NK-92 treated with Interleukin-12 subunit alpha and Interleukin-12 subunit beta, amount 100 ng/mL, for 24 hours (cell line): ENCODE data around the gene MNT.

Experiments used
- DNase-seq: peaks from one replicate; lab custom pipeline; 2025; lab: John Stamatoyannopoulos, UW

Gene MNT

DNA sequence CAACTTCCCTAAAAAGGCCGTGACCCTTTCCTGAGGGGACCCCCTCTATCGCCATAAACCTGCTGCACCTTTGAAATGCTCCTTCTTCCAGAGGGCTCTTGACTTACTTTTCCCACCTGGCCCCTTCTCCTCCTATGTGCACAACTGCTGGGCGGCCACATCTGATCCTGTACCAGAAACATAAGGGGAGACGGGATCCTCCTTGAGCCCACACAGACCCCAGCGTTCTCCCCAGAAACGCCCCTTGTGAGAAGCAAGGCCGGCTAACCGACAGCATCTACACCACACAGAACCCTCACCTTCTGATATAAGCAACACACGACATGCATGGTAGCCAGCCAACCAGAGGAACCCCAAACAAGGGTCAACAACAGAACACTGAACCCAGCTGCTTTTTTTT lies 14.2 kb upstream of the MNT start:
- DNase-seq = no peak

DNA sequence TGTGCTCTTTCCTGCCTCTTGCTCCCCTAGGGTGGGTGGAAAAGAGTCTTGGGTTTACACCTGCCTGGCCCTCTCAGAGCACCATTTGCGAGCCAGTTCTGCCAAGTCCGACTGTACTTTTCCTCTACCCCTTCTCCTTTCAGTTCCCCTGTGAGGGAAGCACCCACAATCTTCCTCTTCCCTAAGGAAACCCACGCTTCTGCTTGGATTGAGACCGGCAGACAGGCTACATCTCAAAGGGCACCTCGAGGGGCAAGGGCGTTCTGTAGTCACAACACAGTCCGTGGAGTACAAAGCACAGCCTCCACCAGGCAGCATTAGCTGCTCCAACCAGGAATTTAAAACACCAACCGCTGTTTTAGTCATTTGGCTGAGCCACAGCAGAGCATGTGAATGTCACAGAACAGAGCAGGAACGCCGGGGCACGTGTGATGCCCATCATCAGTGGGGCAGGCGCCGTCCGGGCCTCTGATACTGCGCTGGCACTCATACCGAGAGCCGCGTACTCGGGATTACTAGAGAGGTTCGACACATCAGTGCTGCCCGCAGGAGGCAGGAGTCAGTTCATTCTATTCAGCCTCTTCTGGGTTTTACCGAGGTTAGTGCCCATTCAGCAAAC lies 13.7 kb upstream of the MNT start:
- no peak for DNase-seq

DNA sequence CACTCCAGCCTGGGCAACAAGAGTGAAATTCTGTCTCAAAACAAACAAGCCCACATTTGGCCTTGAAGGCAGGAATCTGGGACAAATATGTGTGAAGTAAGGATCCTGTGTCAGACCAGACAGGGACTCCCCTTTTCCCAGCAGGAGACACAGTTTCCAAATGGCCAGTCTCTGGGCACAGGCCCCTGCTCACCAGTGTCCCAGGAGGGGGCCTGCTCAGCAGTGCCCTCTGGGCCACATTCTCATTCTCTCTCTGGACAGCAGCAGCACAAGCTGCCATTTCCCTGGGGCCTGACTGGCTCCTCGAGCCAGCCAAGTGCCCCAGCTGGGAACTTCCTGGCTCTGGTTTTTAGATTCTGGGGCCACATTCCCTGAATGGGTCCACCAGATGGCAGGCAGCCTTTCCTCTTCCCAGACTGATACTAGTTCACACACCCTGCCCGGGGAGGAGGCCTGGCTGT lies 11.7 kb upstream of the MNT start:
- DNase-seq = no peak

DNA sequence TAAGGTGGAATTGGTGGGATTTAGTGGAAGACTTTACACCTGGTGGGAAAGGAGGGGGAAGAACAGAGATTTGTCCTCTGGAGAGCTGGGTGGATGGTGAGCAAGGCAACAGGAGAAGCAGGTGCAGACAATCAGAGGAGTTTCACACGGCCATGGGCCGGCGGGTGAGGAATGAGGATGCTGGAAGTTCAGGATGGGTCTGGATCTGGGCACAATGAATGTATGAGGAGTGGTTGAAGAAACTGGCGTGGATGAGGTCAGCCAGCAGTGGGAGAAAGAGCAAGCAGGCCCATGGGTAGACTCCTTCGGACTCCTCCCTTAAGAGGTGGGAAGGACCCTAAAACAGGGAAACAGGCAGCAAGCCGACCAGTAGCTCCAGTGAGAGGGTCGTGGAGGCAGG lies 10.1 kb upstream of the MNT start:
- no peak for DNase-seq

DNA sequence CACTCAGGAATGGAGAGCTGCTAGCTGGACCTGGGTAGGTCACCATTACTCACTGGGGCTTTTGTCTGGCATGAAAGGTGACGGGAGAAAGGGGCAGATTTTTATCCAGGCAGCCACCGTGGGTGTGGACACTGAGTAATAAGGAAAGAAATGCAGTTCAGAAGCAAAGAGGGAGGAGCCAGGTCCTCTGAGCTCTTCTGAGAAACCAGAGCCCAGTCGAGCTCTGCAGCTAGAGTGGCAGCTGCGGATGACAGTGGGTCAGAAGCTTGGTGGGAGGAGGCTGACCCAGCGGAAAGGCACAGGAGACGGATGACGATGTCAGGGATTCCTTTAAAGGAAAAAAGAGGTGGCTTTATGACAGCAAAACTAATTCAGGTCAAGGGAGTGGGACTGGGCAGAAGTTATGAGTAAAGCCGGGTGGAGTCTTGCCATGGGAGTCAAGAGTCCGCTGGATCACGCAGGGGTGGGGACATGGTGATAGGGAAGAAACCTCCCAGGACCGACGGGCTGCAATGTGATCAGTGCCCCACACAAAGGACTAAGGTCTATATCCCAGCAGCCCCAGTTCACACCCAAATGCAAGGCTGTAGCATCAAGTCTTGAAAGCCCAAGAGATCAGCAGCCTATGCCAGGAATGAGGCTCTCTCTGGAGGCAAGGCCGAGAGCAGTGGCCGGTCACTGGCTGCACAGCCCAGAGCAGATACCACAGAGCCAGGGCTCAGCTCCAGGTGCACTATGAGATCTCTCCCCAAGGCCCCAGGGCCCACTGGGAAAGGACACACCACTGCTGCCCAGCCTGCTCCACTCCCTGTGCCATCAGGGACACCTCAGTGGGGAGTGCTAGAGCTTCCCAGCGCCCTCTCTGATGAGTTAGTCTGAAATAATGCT lies 6.3 kb upstream of the MNT start:
- no peak for DNase-seq

DNA sequence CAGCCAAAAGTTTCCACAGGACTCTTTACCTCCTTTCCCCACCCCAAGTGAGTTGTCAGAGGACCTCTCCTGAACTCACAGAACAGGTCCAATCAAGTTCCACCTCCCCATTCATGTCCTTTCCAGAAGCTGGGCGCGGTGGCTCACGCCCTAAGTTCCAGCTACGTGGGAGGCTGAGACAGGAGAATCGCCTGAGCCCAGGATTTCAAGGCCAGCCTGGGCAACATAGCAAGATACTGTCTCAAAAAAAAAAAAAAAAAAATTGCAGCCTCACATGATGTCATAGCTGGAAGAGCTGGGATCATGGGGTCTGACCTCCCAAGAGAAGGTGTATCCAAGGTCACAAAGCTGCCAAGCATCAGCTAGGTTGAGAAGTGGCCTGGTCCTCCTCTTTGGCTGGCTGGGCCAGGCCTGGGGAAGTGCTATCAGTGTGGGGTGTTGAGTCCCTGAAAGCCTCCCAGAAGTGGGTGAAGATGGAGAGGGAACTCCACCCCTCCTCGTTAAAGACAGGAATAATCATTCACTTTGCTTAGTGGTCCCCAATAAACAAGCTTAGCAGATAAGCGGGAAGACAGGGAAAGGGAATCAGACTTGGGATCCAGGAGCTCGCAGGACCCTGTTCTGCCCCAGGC lies 5.5 kb upstream of the MNT start:
- DNase-seq = no peak

DNA sequence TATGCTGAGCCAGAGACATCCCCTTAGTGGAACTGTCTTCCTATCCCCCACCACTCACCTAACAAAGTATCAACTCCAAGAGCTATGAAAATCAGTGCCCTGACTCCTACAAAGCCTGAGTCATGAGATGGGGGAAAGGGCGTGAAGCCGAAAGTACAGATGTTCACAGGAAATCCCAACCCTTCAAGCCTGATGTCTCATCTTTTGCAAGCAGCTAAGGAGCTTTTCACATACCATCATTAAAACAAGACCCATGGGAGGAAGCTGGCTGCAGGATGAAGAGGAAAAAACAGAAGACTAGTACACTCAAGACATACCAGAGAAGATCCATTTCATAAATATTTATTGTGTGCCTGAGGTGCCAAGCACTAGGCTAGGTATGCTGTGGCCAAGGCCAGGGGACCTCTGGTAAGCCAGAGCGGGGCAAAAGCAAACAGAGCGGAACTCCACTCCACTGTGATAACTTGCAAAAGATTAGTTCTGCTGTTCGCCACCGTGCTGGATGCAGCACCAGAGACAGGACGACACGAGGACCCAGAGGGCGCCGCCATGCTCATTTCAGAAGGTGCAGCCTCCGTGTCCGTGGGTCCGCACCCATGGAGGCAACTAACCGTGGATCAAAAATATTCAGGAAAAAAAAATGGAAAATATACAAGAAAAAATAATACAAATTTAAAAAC lies 4.5 kb upstream of the MNT start:
- no peak for DNase-seq

DNA sequence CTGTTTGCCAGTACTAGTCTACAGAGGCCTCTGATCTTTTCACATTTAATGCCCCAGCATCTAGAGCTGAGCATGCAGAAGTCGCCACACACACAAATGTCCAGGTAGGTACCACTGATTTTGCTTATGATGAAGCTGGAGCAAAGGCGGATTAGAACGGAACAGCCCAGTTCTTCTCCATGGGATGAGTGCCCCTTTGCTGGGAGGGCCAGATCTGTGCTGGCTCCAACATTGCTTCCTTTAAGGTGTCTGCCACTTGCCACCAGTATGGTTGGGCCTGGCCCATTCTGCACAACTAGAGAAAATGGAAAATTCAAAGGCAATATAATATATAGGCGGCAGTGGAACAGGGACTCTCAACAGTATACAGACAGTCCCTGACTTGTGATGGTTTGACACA lies 2.2 kb upstream of the MNT start:
- no peak for DNase-seq

DNA sequence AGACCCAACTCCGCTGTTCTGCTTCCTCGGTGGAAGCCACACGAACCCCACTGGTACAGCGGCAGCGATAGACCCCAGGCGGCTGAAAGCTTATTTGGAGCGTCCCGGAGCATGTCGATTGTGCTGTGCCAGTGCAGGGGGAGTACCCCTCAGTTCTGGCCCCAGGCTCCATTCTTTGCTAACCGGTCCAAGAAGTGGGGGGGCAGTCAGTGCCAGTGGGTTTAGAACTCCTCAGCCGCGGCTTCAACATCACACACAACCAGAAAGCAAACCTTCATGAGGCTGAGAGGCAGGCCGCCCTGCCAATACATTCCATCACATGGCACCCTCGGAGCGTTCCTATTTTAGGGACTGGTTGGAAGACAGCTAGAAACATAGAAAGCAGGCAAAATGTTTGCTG lies 1.7 kb upstream of the MNT start:
- no peak for DNase-seq

DNA sequence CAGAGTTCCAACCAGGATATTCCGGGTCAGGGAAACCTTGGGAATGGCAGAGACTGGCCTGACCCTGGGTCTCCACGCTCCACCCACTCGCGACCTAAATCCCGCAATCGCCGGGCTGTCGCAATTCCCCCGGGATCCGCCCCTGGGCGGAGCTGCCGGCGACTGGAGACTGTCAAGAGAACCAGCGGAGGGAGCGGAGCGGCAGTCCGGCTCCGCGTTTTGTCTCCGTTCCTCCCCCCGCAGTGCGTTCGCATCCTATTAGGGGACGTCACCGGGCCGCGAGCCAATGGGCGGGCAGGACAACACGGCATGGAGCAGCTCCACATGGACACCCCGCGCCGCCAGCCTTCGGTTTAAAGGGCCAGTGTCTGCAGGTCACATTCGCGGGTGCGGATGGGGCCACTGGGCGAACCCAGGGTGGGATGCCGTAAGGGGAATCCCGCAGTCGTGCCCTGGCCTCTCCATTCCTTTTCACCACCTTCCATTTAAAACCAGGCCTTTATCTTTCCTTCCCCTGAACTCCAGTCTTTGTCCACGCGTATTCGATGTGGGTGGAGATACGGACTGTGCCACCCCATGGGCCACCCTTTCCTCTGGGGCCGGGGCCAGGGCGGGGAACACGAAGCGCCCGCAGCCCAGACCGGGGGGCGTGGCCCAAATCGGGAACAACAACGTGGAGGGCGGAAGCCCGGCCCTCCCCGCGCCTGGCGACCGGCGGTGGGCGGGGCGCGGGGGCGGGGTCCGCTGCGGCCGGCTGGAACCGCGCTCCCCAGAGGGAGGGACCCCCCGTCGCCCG lies 764 bp upstream of the MNT start:
- peak; percentile 92 for DNase-seq

DNA sequence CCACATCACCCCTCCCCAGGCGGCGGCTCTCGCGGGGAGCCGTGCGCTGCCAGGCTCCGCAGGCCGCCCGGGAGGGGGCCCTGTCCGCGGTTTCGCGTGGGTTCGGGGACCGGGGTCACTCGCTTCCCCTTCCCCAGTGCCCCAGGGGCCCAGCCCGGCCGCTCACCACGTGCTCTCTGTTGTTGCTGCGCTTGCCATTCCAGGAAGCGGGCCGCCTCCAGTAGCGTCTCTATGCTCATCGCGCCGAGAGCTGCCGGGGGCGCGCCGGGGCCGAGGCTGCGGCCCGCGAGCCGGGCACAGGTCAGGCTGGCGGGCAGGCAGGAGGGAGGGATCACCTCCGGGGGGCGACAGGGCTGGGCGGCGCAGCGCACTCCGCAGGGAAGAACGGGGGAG lies 390 bp downstream of the MNT start:
- peak; percentile 27 for DNase-seq

DNA sequence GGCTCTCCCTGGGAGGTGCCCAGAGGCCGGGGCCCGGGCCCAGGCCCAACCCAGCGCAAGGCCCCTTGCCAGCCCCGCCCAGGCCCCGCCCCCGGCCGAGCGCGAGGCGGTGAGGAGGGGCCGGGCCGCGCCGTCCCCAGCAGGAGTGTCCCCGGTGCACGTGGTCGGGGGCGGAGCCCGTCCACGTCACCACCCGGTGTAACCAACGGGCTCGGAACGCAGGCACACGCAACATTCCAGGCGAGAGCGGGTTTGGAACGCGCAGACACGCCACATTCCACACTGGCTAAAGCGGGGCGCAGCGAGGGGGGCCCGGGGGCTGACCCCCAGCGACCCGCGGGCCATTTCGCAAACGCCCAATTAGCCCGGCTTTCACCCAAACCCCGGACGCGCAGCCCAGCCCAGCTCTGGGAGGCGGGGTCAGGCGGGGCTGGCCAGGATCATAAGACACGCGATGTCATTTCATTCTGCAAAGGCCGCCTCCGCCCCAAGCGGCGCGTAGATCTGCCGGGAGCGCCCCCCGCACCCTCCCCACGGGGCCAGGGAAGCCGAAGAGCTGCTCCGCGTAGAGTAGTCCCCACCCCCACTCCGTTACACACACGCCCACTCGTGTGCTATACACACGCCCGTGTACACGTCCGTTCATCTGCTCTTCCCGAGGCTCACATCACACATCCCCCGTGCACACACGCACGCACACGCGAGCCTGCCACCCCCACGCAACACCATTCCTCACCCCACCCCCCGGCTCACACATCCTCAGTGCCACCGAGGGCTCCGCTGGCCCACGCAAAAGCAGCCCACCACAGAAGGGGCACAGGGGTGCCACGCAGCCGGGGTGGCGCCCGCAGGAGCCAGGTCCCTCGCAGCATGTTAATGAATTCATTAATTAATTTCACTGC lies 1.0 kb downstream of the MNT start:
- peak; percentile 71 for DNase-seq

DNA sequence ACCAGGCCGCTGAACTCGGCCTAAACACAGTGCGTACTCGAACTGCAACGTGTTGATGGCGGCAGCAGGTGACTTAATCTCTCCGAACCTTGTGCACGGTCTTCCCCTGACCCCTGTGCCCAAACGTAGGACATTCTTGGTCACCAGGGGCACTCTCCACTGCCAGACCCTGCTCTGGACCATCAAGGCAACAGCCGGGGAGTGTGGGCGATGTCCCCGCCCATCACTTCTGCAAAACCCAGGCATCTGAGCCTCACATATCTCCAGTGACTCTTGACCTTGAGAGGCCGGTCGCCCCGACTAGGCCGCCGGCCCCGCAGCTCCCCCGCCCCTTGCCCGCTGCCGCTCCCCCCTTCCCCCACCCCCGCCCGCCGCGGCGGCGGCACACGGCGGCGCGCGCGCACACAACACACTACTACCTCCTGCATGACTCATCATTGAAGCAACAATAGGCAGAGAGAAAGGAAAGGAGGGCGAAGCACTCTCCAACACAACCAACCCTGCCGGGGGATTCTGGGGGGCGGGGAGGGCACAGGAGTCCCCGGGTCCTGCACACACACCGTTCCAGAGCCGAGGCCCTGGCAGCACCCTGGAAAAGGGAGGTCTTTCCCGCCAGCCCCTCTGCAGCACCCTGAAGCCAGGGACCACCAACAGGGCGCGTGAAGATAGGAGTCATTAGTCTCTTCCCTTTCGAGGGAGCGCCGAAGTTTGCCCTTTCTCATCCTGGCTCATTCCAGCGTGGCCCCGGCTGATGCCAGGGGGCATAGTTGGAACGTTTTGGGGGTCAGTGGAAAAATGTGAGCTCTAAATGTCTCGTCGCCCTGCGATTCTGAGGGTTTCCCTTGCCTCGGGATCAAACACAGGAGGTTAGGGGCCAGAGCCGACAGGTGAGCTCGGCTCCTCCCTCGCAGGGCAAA lies 1.9 kb downstream of the MNT start:
- no peak for DNase-seq

DNA sequence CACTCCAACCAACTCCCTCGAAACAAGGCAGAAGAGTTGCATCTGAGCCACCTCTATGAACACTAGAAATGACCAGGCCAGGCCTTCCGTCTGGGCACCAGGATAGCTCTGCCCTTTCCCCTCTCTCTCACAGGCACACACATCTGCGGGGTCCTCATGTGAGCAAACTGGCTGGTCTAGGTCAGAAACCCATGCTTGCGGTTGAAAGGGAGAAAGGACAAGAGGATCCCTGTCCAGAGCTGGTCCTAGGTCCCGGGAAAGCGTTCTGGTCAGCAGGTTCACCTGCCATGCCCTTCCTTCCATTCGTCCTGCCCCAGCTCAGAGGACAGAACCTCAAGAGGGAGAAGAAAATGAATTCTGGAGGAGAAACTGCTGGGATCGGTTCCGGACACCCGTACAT lies 2.7 kb downstream of the MNT start:
- DNase-seq = no peak

DNA sequence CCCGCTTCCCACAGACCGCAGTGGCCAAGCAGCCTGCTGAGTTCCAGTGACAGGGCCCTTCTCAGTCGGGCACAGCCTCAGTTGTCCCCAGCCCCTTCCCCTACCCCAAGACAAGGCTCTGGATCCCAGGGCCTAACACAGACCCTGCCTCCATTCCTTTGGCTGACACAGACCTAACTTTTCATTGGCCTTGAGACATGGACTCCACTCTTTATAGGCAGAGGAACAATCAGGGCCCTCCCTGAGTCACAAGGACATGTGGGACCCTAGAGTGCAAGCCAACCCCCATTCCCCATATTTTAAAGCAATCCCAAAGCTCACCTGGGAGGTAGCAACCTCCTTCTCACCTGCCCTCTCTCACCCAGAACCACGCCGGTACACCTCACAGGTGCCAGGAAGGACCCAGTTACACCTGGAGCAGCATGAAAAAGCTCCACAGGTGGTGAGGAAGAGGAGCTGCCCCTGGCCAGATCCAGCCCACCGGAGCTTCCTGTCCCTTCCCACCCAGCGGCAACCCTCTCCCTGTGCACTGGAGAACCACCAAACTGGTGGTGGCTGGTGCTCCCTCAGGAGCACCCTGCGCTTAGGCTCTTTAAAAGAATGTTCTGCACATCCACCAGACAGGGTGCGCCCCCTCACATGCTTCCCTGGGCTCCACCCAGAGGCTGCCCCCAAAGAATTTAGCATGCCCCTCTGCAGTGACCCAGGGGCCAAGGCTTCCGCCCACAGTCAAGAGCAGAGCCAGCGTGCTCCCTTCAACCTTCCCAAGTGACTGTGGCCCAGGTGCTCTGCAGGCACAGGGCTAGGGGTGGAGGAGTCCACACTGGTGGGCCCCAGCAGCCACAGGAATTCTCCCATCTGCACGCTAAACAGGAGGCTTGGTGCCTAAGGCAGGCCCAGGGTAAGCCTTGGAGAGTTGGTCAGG lies 3.4 kb downstream of the MNT start:
- no peak for DNase-seq

DNA sequence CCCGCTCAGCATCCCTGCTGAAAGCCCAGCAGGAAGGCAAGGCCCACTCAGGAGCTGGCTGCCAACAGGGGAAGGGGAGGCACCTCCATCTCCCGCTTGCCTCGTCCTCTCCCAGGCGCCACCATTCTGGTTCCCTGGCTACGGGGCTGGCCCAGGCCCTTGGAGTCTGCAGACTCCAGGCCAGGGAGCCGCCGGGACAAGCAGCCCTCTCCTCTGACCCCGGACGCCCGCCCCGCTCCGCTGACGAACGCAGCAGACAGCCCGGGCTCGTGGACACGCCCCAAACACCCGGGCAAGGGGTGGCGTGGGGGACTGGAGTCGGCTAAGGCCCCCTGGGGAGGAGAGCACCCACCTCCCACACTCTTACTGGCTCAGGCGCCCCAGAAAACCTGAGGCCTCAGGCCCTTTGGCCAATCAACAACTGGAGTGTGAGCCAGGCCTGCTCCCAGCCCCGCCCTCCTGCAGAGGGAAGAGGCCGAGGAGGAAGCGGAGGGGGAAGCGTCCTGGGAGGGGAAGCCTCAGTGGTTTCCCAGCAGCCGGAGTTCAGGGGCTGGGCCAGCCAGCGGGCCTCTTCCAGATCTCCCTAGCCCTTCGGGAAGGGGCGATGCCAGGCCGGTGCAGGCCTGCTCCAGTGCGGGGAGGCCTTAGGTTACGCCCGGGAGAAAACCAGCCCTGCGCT lies 4.2 kb downstream of the MNT start:
- DNase-seq = no peak

DNA sequence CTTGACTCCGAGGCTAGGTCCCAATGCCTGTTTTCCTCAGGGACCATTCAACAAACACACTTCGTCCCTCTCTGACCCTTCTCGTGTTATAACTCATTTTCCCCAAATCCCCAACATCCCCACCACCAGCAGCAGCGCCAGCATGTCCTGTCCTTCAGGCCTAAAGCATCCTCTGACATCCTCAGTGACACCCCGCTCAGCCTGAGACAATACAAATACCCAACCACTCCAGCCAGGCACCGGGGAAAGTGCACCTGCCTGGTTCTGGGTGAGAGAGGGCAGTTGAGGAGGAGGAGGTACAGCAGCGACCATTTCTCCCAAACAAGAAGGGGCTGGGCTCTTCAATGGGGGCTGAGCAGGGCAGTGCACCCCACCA lies 4.7 kb downstream of the MNT start:
- no peak for DNase-seq
